GM12892 (cell line): ENCODE results near the gene SAPCD1.

Experiments
- POLR2A ChIP-seq: IDR thresholded peaks from 2 replicates; pipeline ENCODE4 v1.6.1; 2011; ENCODE audit warnings: low read depth, low read length, control low read depth
- POLR2AphosphoS5 ChIP-seq: IDR thresholded peaks from 2 replicates; pipeline ENCODE4 v1.6.1; 2011; ENCODE audit warnings: low read depth, low read length, control low read depth
- TAF1 ChIP-seq: IDR thresholded peaks from 2 replicates; pipeline ENCODE4 v1.6.1; 2011; ENCODE audit warnings: low read depth, mild to moderate bottlenecking, control low read depth, low read length, borderline replicate concordance

GRCh38 chr6:31764198-31764597, 1.7 kb downstream of the SAPCD1 start:
- TF ChIP-seq POLR2A: no peak
- no peak for TF ChIP-seq POLR2AphosphoS5
- TF ChIP-seq TAF1: no peak
